NCI-H1092 treated with DMSO at 0.1 percent for 48 hours (cell line): ENCODE data around the gene LLPH.

Experiments used
- DNase-seq: peaks from one replicate; lab custom pipeline; 2025; lab: John Stamatoyannopoulos, UW

The LLPH gene

DNA sequence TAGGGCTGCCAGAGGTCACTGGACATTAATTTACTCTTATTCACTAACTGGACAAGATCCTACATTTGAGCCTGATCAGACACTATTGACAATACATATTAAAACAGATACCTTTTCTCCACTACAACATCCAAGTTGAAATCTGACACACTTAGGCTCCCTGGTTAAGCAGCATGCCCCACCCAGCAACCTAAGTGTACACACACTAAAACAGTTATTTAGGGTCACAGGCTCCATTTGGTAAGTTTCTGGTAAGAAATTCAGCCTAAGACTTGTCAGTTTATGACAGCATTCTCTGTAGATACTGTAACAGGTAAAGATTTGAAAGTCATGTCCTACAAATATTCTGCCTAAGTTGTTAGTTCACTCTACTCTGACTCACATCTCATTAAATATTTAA lies 12.3 kb upstream of the LLPH start:
- DNase-seq, result no peak

- no peak for DNase-seq
Measured at GRCh38 chr12:66141299-66141698, 10.7 kb upstream of the LLPH start.

GRCh38 chr12:66140731-66141130 lies 10.2 kb upstream of the LLPH start:
- peak; percentile 3 for DNase-seq

DNA sequence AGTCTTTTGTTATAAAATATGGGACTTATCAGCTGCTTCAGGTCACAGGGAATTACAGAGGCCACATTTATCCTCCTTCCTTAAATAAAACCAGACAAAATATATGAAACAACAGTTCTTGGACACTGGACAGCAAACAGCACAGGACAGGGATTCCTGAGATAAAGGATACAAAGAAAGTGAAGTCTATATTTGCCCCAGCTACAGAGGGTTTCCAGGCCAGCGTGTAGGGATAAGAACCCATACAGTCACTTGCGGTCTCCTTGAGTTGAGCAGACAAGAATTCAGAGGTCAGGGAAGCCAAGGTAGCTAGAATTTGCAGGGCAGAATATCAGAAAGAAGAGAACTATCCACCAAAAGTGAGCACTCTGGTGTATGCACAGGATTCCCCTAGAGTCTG lies 8.8 kb upstream of the LLPH start:
- no peak for DNase-seq

GRCh38 chr12:66137937-66138336 lies 7.4 kb upstream of the LLPH start:
- no peak for DNase-seq

GRCh38 chr12:66132408-66132807 lies 1.9 kb upstream of the LLPH start:
- DNase-seq, result no peak

- no peak for DNase-seq
Measured at GRCh38 chr12:66131067-66131688, 628 bp upstream of the LLPH start.

GRCh38 chr12:66129934-66130266 lies 650 bp downstream of the LLPH start:
- DNase-seq, result no peak

DNA sequence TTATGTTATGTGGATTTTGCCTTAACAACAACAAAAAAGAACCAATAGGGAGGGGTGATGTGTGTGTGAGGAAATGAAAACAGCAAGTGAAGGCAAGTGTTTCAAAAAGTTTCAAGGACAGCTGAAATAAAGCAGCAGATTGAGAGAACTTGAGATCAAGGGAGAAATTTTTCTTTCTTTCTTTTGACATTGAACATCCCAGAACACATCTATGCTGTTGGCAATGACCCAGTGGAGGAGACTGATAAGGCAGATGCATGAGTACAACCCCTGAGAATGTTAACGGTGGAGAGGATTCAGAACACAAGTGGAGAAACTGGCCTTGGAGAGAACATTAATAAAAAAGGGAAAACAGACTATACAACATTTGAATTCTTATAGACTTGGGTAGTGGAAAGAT lies 2.9 kb downstream of the LLPH start:
- no peak for DNase-seq

DNA sequence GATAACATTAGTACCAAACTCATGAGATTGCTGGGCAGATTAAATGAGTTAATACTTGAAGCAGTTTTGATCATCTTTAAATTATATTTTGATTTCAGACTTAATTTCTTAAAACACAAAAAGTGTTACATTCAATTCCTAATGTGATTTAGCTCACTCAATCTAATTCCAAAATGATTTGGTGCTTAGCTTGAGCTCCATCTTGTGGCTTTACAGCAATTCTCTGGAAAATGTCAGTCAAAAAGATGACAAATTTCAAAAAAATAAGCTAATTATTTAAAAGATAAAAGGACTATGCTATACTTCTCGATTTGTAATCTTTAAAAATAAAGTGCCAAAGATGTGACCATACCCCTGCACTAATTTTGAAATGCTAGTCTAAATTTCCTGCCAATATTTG lies 10.1 kb downstream of the LLPH start:
- no peak for DNase-seq

DNA sequence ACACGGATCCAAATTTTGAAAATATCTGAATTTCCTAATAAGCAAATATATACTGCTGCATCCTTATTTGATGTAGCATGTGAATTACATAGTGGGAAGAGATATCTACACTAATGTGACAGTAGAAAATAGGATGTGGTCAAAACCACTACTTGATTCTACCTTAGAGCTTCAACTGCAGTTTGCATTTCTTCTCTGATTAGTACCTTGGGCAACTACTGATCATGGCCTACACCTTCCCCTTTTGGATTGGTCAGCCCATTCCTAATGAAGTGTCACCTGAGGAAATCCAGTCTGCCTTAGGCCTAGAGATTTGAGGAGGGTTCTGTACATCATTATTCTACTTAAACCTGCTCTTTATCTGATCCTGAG lies 10.7 kb downstream of the LLPH start:
- DNase-seq, result no peak

GRCh38 chr12:66119229-66119869 lies 11.2 kb downstream of the LLPH start:
- no peak for DNase-seq

GRCh38 chr12:66118240-66118891 lies 12.2 kb downstream of the LLPH start:
- no peak for DNase-seq

- no peak for DNase-seq
Measured at GRCh38 chr12:66117242-66117641, 13.3 kb downstream of the LLPH start.

DNA sequence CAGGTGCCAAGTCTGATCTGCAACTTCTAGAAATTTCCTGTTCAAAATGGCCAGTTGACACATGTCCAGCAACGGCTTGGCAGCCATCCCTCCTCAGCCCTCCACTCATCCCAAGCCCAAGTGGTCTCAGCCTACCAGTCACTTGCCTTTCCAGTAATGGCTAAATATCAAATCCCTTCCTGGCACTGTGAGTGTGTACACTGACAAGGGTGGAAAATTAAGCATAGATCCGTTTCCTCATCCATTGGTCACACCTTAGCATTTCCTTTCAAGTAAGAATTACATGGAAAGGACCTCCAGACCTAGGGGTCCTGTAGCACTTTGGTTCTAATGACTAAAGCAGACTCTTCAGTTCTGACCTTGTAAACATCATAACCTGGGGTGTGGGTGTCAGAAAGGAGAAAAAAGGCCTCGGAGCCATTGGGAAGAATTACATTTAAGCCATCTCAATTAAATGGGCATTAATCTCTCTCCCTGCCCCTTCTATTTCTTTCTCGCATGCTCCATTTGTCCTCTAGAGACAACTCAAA lies 15.4 kb downstream of the LLPH start:
- no peak for DNase-seq

GRCh38 chr12:66113471-66113870 lies 17.1 kb downstream of the LLPH start:
- no peak for DNase-seq

- DNase-seq, result no peak
Measured at GRCh38 chr12:66111605-66112004, 18.9 kb downstream of the LLPH start.

DNA sequence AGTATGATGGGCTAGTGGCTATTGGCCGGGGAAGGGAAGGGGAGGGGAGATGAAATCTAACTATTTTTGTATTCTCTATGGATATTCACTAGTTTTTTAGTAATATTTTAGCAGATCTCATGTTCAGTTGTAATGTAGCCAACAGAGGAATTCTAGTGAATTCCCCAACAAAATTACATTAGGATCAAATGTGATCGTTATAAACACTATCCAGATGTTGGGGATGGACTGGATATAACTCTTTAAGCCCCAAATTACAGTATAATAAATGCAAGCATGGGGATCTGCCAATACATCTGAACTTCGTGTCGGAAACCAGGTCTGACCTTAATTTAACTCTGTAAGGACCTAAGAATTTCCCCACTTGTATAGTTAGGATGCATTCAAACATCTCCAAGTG lies 21.5 kb downstream of the LLPH start:
- no peak for DNase-seq

DNA sequence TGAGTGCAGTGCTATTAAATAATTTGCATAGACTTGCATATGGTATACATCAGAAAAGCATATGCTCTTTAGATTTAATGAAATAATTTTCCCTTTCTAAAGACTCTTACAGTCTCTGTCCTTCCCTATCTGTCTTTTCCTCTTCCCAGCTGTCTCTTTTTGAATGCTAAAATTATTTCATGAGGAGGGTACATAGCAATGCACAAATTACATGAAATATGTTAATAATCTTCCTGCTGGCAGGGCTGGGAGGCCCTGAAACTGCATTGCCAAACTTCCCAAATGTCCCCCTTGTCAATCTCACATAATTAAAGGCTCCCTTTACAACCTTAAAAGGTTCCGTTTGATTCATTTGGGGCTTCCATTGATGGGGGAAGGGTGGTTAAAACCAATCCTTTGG lies 22.2 kb downstream of the LLPH start:
- DNase-seq, result no peak

GRCh38 chr12:66107451-66107915 lies 23.1 kb downstream of the LLPH start:
- DNase-seq, result peak; percentile 61

DNA sequence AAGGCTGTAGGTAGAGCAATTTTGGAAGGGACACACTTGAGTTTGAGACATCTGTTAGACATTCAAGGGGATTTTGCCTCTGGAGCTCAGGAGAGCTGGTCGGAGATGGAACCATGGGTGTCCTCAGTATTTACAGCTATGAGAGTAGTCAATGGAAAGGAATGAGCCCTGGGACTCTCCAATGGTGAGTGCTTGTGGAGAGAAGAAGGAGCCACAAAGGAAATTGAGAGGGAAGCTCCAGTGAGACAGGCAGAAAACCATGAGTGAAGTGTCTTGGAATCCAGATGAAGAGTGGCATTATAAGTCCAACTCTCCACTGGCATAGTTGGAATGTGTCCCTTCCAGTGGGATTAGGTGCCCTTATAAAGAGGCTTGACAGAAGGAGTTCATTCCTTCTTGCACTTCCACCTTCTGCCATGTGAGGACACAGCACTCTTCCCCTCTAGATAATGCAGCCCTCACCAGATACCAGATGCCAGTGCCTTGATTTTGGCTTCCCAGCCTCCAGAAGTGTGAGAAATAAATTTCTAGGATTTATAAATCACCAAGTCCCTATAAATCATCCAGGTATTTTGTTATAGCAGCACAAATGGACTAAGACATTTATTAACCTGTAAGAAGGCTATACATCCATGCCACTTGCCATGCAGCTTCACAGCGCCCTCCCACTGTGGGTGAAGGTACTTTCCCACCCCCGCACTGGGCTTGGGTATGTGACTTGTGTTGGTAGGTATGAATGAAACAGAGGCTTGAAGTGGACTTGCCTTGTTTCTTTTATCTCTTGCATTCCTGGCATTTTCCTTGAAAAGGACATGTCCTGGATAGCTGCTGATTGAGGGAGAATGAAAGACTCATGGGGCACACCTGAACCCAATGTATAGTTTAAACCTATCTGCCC lies 27.3 kb downstream of the LLPH start:
- DNase-seq, result no peak

GRCh38 chr12:66092559-66093269 lies 37.8 kb downstream of the LLPH start:
- no peak for DNase-seq
